HepG2 (cell line): ENCODE results near the gene LRRC28. TPM values are rescaled to one million over a fixed set of nuclear protein-coding genes. Genes with fewer than 3 reads are reported as not detected.

Source experiments
- AFF4 ChIP-seq: sonication (generic); formaldehyde crosslinking; IDR thresholded peaks from 2 replicates; pipeline ENCODE4 v1.4.0; 2020; ENCODE audit warnings: missing genetic modification reagents
- AHR ChIP-seq: IDR thresholded peaks from 2 replicates; pipeline ENCODE4 v1.6.1; 2018; ENCODE audit warnings: missing genetic modification reagents, missing compliant biosample characterization
- CSRNP2 ChIP-seq: sonication (generic); formaldehyde crosslinking; conservative IDR thresholded peaks from 2 replicates; pipeline ENCODE4 v1.8.0; 2022; ENCODE audit warnings: low read depth, missing genetic modification reagents
- HMG20A ChIP-seq: IDR thresholded peaks from 2 replicates; pipeline ENCODE4 v1.6.1; 2016; ENCODE audit warnings: borderline replicate concordance
- ONECUT2 ChIP-seq: sonication (generic); formaldehyde crosslinking; IDR thresholded peaks from 2 replicates; pipeline ENCODE4 v1.4.0; 2020; ENCODE audit warnings: missing genetic modification reagents
- STAG1 ChIP-seq: sonication (generic); formaldehyde crosslinking; IDR thresholded peaks from 2 replicates; pipeline ENCODE4 v1.4.0; 2020; ENCODE audit warnings: missing genetic modification reagents
- TBP ChIP-seq: sonication (generic); formaldehyde crosslinking; IDR thresholded peaks from 2 replicates; pipeline ENCODE4 v1.5.0; 2020; ENCODE audit warnings: missing genetic modification reagents
- ZNF460 ChIP-seq: sonication (generic); formaldehyde crosslinking; IDR thresholded peaks from 2 replicates; pipeline ENCODE4 v1.5.1; 2020; ENCODE audit warnings: missing genetic modification reagents, mild to moderate bottlenecking, borderline replicate concordance
- ZNF772 ChIP-seq: sonication (generic); formaldehyde crosslinking; IDR thresholded peaks from 2 replicates; pipeline ENCODE4 v1.5.0; 2020; ENCODE audit warnings: mild to moderate bottlenecking, missing genetic modification reagents
- polyA plus RNA-seq, 8 experiments: library from polyadenylated mRNA; depleted of rRNA in 3 of 8; stranded (reverse) in 7 of 8; unstranded in 1 of 8; fragments of >200 nt; fragmentation: Illumina TruSeq in 4 of 8; extraction: Trizol in 4 of 8; gene quantifications; 2 replicates each; pipeline versions ENCODE4 v1.2.1 to v1.2.3, GENCODE V29; 2011 to 2016; ENCODE audit warnings: low read depth in 4 of 8, missing spikeins in 1 of 8, mixed read lengths in 1 of 8; ENCODE audit not compliant: insufficient read depth in 1 of 8
- total RNA-seq, 5 experiments: library from RNA; depleted of rRNA; stranded (reverse); fragments of >200 nt; fragmentation: Illumina TruSeq; extraction: Trizol; gene quantifications; 2 replicates each; pipeline ENCODE4 v1.2.3, GENCODE V29; 2016; ENCODE audit warnings: low read depth in 1 of 5

LRRC28 gene
- total and polyA plus RNA-seq, 2 of the 13 experiments (the other 11 are each of a cell fraction or from before 2014, with no cell fraction given), result 17.5 to 21.3 TPM

- TF ChIP-seq AFF4 (CRISPR knock-in tag) (no peak), CSRNP2 (CRISPR knock-in tag) (no peak), HMG20A (CRISPR knock-in tag) (no peak), STAG1 (CRISPR knock-in tag) (no peak), ZNF772 (CRISPR knock-in tag) (no peak), TBP (CRISPR knock-in tag) (no peak), AHR (CRISPR knock-in tag) (no peak), ZNF460 (CRISPR knock-in tag) (no peak), ONECUT2 (no peak)
- TF ChIP-seq, all 625 proteins: peak for 0
Observed at GRCh38 chr15:99432271-99433025, 181.2 kb downstream of the LRRC28 start (continued).
